Erythroblast (primary cell): Measurements from ENCODE around the gene FYB1.

Experiments used
- GATA1 ChIP-seq: IDR thresholded peaks from 2 replicates; pipeline ENCODE4 v1.6.1; 2011; ENCODE audit warnings: low read depth, mild to moderate bottlenecking, control low read depth, low read length, moderate library complexity
- POLR2A ChIP-seq: IDR thresholded peaks from 2 replicates; pipeline ENCODE4 v1.6.1; 2011; ENCODE audit warnings: mild to moderate bottlenecking, low read length

GRCh38 chr5:39187831-39188731, 31.3 kb downstream of the FYB1 start:
- no peak for TF ChIP-seq POLR2A
- no peak for TF ChIP-seq GATA1
